K562 (cell line): ENCODE measurements around the gene RASAL1. TPM values are rescaled to one million over a fixed set of nuclear protein-coding genes. Genes with fewer than 3 reads are reported as not detected.
A peak's percentile ranks its signal among the peaks of the same experiment; 100 is the strongest.

Source experiments
- AFF1 ChIP-seq, 2 experiments: fragments of 450-650 bp; IDR thresholded peaks; 2 replicates each; pipeline ENCODE4 v1.6.1; 2018; ENCODE audit warnings: mild to moderate bottlenecking in 2 of 2, low read depth in 1 of 2; ENCODE audit not compliant: partially characterized antibody in 2 of 2
- ARID3B ChIP-seq: fragments of 250-450 bp; sonication (Bioruptor Pico); IDR thresholded peaks from 2 replicates; pipeline ENCODE4 v1.4.0; 2020; ENCODE audit warnings: borderline replicate concordance
- ATF3 ChIP-seq, 2 experiments: fragments of 450-650 bp in 1 of 2; sonication (generic) in 1 of 2; formaldehyde crosslinking in 1 of 2; IDR thresholded peaks in 1 of 2; conservative IDR thresholded peaks in 1 of 2; 2 replicates each; pipeline versions ENCODE4 v1.6.1 to v1.8.1; 2016 to 2023; ENCODE audit warnings: mild to moderate bottlenecking in 2 of 2, moderate library complexity in 2 of 2, inconsistent platforms in 1 of 2, missing genetic modification reagents in 1 of 2
- BCL6 ChIP-seq: fragments of 250-450 bp; sonication (Bioruptor Pico); IDR thresholded peaks from 2 replicates; pipeline ENCODE4 v1.4.0; 2020
- BMI1 ChIP-seq: fragments of 150-350 bp; IDR thresholded peaks from 2 replicates; pipeline ENCODE4 v1.6.1; 2014; ENCODE audit warnings: low read length
- CHCHD3 ChIP-seq: fragments of 250-450 bp; sonication (Bioruptor Pico); IDR thresholded peaks from 2 replicates; pipeline ENCODE4 v2.1.2; 2022; ENCODE audit warnings: mild to moderate bottlenecking
- DPF2 ChIP-seq: fragments of 450-650 bp; IDR thresholded peaks from 2 replicates; pipeline ENCODE4 v1.6.1; 2016
- HCFC1 ChIP-seq: IDR thresholded peaks from 2 replicates; pipeline ENCODE4 v1.6.1; 2012; ENCODE audit warnings: low read depth, low read length, improper control_type of control experiment
- HLTF ChIP-seq: fragments of 450-650 bp; IDR thresholded peaks from 2 replicates; pipeline ENCODE4 v1.6.1; 2016
- HNRNPL ChIP-seq: fragments of 200-400 bp; formaldehyde crosslinking; IDR thresholded peaks from 2 replicates; pipeline ENCODE4 v1.6.1; 2017; ENCODE audit warnings: low read depth, mild to moderate bottlenecking, low read length
- KLF16 ChIP-seq: IDR thresholded peaks from 2 replicates; pipeline ENCODE4 v1.6.1; 2016; ENCODE audit warnings: antibody characterized with exemption
- PTBP1 ChIP-seq: fragments of 200-400 bp; formaldehyde crosslinking; IDR thresholded peaks from 2 replicates; pipeline ENCODE4 v1.6.1; 2017; ENCODE audit warnings: low read depth, low read length
- RAD21 ChIP-seq, 2 experiments: fragments of 250-450 bp in 1 of 2; fragments of 450-650 bp in 1 of 2; sonication (Bioruptor Pico) in 1 of 2; formaldehyde crosslinking in 1 of 2; IDR thresholded peaks in 1 of 2; conservative IDR thresholded peaks in 1 of 2; 2 replicates each; pipeline versions ENCODE4 v1.4.0 to v1.8.0; 2020 to 2022; ENCODE audit warnings: mild to moderate bottlenecking in 2 of 2, moderate library complexity in 1 of 2
- RB1 ChIP-seq: fragments of 450-650 bp; IDR thresholded peaks from 2 replicates; pipeline ENCODE4 v1.6.1; 2017; ENCODE audit warnings: low read depth, mild to moderate bottlenecking
- TFAP4 ChIP-seq: sonication (generic); formaldehyde crosslinking; IDR thresholded peaks from 2 replicates; pipeline ENCODE4 v1.8.0; 2022; ENCODE audit warnings: missing genetic modification reagents, mild to moderate bottlenecking, moderate library complexity, borderline replicate concordance
- ZEB2 ChIP-seq: fragments of 450-650 bp; IDR thresholded peaks from 2 replicates; pipeline ENCODE4 v1.6.1; 2016
- ZNF696 ChIP-seq: fragments of 250-450 bp; sonication (Bioruptor Pico); conservative IDR thresholded peaks from 2 replicates; pipeline ENCODE4 v1.4.0; 2020; ENCODE audit warnings: mild to moderate bottlenecking, moderate library complexity
- ZNF766 ChIP-seq: fragments of 200-800 bp; sonication (Bioruptor generic); conservative IDR thresholded peaks from 2 replicates; pipeline ENCODE4 v1.6.1; 2016; ENCODE audit warnings: missing genetic modification characterization, missing compliant biosample characterization
- polyA plus RNA-seq, 8 experiments: library from polyadenylated mRNA; depleted of rRNA in 4 of 8; stranded (reverse) in 5 of 8; unstranded in 3 of 8; fragments of >200 nt; fragmentation: Nextera tagmentation in 2 of 8; fragmentation: Illumina TruSeq in 1 of 8; extraction: Ambion mirVana in 2 of 8; extraction: Trizol in 1 of 8; gene quantifications; 2 replicates each; pipeline versions ENCODE4 v1.2.1 to v1.2.3, GENCODE V29; 2011 to 2014; ENCODE audit warnings: inconsistent platforms in 1 of 8, missing spikeins in 1 of 8
- total RNA-seq, 7 experiments: library from RNA; depleted of rRNA in 6 of 7; stranded (reverse); fragments of >200 nt in 6 of 7; fragmentation: Illumina TruSeq in 2 of 7; extraction: Trizol in 2 of 7; gene quantifications; 2 replicates each; pipeline versions ENCODE4 v1.2.1 to v1.2.3, GENCODE V29; 2011 to 2021; ENCODE audit warnings: low replicate concordance in 1 of 7

The RASAL1 gene
- total and polyA plus RNA-seq, 9 of the 15 experiments (the other 6 are each of a cell fraction or from before 2014, with no cell fraction given) = 0.06 to 0.16 (median 0.14) TPM; not detected in 6

- TF ChIP-seq TFAP4 (CRISPR knock-in tag) = no peak
- no peak for TF ChIP-seq ZEB2
- TF ChIP-seq AFF1 (IDR thresholded peaks at IDR 0.05; ENCODE audit: low read depth in 1 of 2, partially characterized antibody in 2 of 2) = no peak
- no peak for TF ChIP-seq ARID3B
- no peak for TF ChIP-seq BMI1
- no peak for TF ChIP-seq HNRNPL
- no peak for TF ChIP-seq HLTF
- no peak for TF ChIP-seq HCFC1
- peak; percentile 60 for TF ChIP-seq DPF2
- TF ChIP-seq KLF16 = peak; percentile 41; the same call in 1 of the 2 replicates
- TF ChIP-seq BCL6 = no peak
- no peak for TF ChIP-seq ZNF766
- no peak for TF ChIP-seq ZNF696 (CRISPR knock-in tag)
- TF ChIP-seq CHCHD3 = no peak
- no peak for TF ChIP-seq PTBP1
- no peak for TF ChIP-seq RB1
- TF ChIP-seq ATF3 (IDR thresholded peaks at IDR 0.05) = no peak
- no peak for TF ChIP-seq ATF3 (CRISPR knock-in tag; conservative IDR thresholded peaks at IDR 0.05)
- no peak for TF ChIP-seq RAD21 (CRISPR knock-in tag; conservative IDR thresholded peaks at IDR 0.05 in 1 of 2, IDR thresholded peaks at IDR 0.05 in 1 of 2)
Measured at GRCh38 chr12:113136128-113136989, 798 bp upstream of the RASAL1 start (continued).
